Esophagus squamous epithelium (tissue), 5 donors: ENCODE data around the gene PREPL. TPM values are rescaled to one million over a fixed set of nuclear protein-coding genes. Genes with fewer than 3 reads are reported as not detected.
"Not testable (repeated sequence)": the region's sequence is repeated elsewhere in the genome, so short reads cannot be mapped to it uniquely, and the experiment has no call there.

ENCODE experiments used
- DNase-seq: peaks from one replicate; lab custom pipeline; 2025; lab: John Stamatoyannopoulos, UW
- H3K27ac ChIP-seq, 4 donors: fragments of 200-600 bp; sonication (generic); one replicate each; pipeline ENCODE4 v1.5.1; 2016 to 2019; ENCODE audit warnings: mild to moderate bottlenecking in 1 of 4
- H3K27me3 ChIP-seq, 4 donors: fragments of 200-600 bp; sonication (generic); 1 replicate in 3 of 4; 2 replicates in 1 of 4; pipeline versions ENCODE4 v1.5.1 to v1.6.0; 2017 to 2021; ENCODE audit warnings: antibody characterized with exemption in 1 of 4
- H3K36me3 ChIP-seq, 3 donors: fragments of 200-600 bp; sonication (generic); one replicate each; pipeline ENCODE4 v1.5.1; 2016 to 2019
- H3K4me1 ChIP-seq, 3 donors: fragments of 200-600 bp; sonication (generic); one replicate each; pipeline ENCODE4 v1.5.1; 2017 to 2019
- H3K4me3 ChIP-seq, 4 donors: fragments of 200-600 bp; sonication (generic); 1 replicate in 3 of 4; 2 replicates in 1 of 4; pipeline ENCODE4 v1.5.1; 2016 to 2019; ENCODE audit warnings: mild to moderate bottlenecking in 2 of 4, moderate library complexity in 1 of 4
- H3K9me3 ChIP-seq, 3 donors: fragments of 200-600 bp; sonication (generic); one replicate each; pipeline ENCODE4 v1.5.1; 2016 to 2019
- POLR2A ChIP-seq, 4 donors: fragments of 450-650 bp; IDR thresholded peaks; one replicate each; pipeline ENCODE4 v1.6.1; 2017; ENCODE audit warnings: antibody characterized with exemption in 4 of 4, mild to moderate bottlenecking in 4 of 4, moderate library complexity in 3 of 4
- WGBS, 2 donors: methylation state at CpG; one replicate each; pipeline ENCODE4 v1.1.5; 2018; 5-methylcytosine and 5-hydroxymethylcytosine counted together
- intact Hi-C: fragments of 100-400 bp; cut with DNase I; formaldehyde crosslinking; loops from one replicate; pipeline ENCODE4 v1.15.0; 2022
- total RNA-seq, 4 donors: library from RNA; depleted of rRNA; stranded (reverse); fragments of >200 nt; gene quantifications; one replicate each; pipeline ENCODE4 v1.1.0, GENCODE V29; 2016
- TF ChIP-seq, protein P1 (sequence below), 6 experiments: fragments of 450-650 bp in 4 of 6; fragments of 200-600 bp in 2 of 6; sonication (generic) in 2 of 6; IDR thresholded peaks; one replicate each; pipeline ENCODE4 v1.5.1; 2016 to 2019; ENCODE audit warnings: antibody characterized with exemption in 6 of 6, mild to moderate bottlenecking in 4 of 6, moderate library complexity in 4 of 6
- donor health status: DM: yes; HTN: yes; CAD: no.

Gene PREPL
- total RNA-seq, 4 donors from 2014 or later = 18.5 to 25.7 (median 23.2) TPM

DNA sequence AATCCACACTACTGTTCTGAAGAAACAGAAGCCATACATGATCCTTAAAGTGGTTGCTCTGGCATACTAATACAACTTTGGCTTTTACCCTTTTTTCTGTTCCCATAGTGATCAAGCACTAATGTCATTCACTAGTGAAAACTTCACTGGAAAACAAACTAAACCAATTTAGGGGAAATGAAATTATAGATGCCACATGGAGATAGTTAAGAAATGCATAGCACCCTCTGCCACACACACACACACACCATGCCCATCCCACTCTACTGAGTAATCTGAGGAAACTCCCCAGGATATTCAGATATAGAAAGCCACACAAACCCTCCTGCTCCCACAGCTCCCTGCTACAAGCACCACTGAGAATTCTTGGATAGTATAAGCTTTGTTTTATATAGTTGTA, 46.9 kb downstream of the PREPL start:
- no peak for DNase-seq
- Histone ChIP-seq H3K36me3 (peaks cover 0 to 73% (median 9%) of the 10 kb centered on the region in 3 donors), H3K4me3 (no peak overlapping the region), H3K27me3 (no peaks in the 10 kb centered on the region), H3K9me3 (peaks cover 4 to 36% (median 22%) of the 10 kb centered on the region in 3 donors), H3K27ac (no peak overlapping the region), H3K4me1 (no peaks in the 10 kb centered on the region)
- TF ChIP-seq, protein P1, sequence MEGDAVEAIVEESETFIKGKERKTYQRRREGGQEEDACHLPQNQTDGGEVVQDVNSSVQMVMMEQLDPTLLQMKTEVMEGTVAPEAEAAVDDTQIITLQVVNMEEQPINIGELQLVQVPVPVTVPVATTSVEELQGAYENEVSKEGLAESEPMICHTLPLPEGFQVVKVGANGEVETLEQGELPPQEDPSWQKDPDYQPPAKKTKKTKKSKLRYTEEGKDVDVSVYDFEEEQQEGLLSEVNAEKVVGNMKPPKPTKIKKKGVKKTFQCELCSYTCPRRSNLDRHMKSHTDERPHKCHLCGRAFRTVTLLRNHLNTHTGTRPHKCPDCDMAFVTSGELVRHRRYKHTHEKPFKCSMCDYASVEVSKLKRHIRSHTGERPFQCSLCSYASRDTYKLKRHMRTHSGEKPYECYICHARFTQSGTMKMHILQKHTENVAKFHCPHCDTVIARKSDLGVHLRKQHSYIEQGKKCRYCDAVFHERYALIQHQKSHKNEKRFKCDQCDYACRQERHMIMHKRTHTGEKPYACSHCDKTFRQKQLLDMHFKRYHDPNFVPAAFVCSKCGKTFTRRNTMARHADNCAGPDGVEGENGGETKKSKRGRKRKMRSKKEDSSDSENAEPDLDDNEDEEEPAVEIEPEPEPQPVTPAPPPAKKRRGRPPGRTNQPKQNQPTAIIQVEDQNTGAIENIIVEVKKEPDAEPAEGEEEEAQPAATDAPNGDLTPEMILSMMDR (IDR thresholded peaks at IDR 0.05) = no peak
- no peak for TF ChIP-seq POLR2A (IDR thresholded peaks at IDR 0.05)
- intact Hi-C loops = no loop called here

DNA sequence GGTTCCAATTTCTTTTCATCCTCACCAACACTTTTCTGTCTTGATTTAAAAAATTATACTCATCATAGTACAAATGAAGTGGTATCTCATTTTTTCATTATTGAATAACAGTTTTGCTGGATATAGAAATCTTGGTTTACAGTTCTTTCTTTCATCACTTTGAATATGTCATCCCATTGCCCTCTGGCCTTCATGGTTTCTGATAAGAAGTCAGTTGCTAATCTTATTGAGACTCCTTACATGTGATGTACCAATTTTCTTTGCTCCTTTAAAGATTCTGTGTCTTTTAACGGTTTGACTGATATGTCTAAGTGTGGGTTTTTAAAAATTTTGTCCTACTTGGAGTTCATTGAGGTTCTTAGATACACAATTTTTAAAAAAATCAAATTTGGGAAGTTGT, 51.0 kb downstream of the PREPL start:
- DNase-seq = no peak
- Histone ChIP-seq H3K4me1 (no peaks in the 10 kb centered on the region), H3K4me3 (no peak overlapping the region), H3K36me3 (peaks cover 0 to 38% (median 9%) of the 10 kb centered on the region in 3 donors), H3K9me3 (peaks cover 4 to 44% (median 22%) of the 10 kb centered on the region in 3 donors), H3K27me3 (no peaks in the 10 kb centered on the region), H3K27ac (no peak overlapping the region)
- no peak for TF ChIP-seq POLR2A (IDR thresholded peaks at IDR 0.05)
- TF ChIP-seq, protein P1 (IDR thresholded peaks at IDR 0.05) = no peak
- intact Hi-C loops = no loop called here
- 89 to 94% methylated on average over 1 of the region's 1 CpG for WGBS, 2 donors

DNA sequence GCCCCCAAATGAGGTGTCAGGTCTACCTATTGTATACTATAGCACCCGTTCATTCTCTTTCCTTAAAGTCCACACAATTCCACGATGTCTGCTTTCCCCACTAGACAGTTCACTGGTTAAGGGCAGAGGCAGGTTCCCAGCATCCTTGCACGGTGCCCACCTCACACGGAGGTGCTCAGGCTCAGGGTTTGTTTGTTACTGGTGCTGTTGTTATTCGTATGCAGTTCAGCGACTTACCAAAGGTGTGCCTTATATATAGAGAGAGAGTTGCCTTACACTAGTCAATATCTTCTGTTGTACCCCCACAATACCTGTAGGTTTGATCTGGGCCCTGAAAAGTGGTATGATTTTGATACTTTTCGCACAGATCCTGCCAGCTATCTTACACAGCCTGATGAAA, 55.4 kb downstream of the PREPL start:
- Histone ChIP-seq H3K4me1 (no peaks in the 10 kb centered on the region), H3K4me3 (no peak overlapping the region), H3K27me3 (no peaks in the 10 kb centered on the region), H3K9me3 (peaks cover 4 to 24% (median 13%) of the 10 kb centered on the region in 3 donors), H3K27ac (no peak overlapping the region), H3K36me3 (no peaks in the 10 kb centered on the region)
- DNase-seq = no peak
- intact Hi-C loops = no loop called here
- TF ChIP-seq POLR2A (IDR thresholded peaks at IDR 0.05) = no peak
- TF ChIP-seq, protein P1 (IDR thresholded peaks at IDR 0.05) = no peak
- 73 to 83% methylated on average over 7 of the region's 7 CpGs for WGBS, 2 donors

DNA sequence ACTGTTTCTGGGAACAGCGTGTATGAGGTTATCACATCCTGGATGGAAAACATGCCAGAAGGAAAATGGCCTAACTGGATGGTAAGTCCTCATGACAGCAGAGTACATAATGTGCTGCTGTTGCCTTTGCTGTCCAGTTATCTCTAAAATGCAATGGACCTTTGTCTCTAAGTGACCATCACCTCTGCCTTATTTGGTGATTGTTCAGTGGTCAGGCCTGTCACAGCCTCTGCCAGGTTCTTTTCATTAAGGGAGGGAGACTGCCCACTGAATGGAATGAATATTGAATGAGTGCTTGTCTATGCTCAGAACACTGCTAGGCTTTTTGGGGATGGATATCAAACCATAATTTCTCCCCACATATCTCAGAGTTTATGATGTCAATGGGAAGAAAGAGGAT, 57.0 kb downstream of the PREPL start:
- DNase-seq = no peak
- H3K27ac ChIP-seq = no peak overlapping the region
- H3K27me3 ChIP-seq = peaks cover 0 to 4% (median 0%) of the 10 kb centered on the region in 4 donors
- H3K4me3 ChIP-seq = no peak overlapping the region
- H3K36me3 ChIP-seq = no peaks in the 10 kb centered on the region
- WGBS, 2 donors = 88% methylated on average over 1 of the region's 1 CpG
- TF ChIP-seq, protein P1 (IDR thresholded peaks at IDR 0.05) = no peak
- TF ChIP-seq POLR2A (IDR thresholded peaks at IDR 0.05) = no peak
- H3K4me1 ChIP-seq = no peaks in the 10 kb centered on the region
- intact Hi-C loops = no loop called here
- H3K9me3 ChIP-seq = peaks cover 0 to 8% (median 0%) of the 10 kb centered on the region in 3 donors

DNA sequence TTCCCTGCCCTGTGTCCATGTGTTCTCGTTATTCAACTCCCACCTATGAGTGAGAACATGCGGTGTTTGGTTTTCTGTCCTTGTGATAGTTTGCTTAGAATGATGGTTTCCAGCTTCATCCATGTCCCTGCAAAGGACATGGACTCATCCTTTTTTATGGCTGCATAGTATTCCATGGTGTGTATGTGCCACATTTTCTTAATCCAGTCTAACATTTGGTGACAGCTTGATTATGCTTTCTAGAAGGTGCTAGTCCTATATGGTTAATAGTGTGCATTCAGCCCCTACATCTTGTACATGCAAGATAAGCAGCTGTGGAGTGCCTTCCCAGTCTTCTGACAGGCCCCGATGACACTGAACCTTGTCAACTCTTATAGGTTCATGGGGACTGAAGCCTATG, 57.5 kb downstream of the PREPL start:
- H3K9me3 ChIP-seq, H3K27me3 ChIP-seq, H3K4me3 ChIP-seq, H3K36me3 ChIP-seq, intact Hi-C loops, DNase-seq, H3K27ac ChIP-seq, H3K4me1 ChIP-seq: not testable (repeated sequence)
- WGBS, 2 donors = 96 to 98% methylated on average over 3 of the region's 3 CpGs

DNA sequence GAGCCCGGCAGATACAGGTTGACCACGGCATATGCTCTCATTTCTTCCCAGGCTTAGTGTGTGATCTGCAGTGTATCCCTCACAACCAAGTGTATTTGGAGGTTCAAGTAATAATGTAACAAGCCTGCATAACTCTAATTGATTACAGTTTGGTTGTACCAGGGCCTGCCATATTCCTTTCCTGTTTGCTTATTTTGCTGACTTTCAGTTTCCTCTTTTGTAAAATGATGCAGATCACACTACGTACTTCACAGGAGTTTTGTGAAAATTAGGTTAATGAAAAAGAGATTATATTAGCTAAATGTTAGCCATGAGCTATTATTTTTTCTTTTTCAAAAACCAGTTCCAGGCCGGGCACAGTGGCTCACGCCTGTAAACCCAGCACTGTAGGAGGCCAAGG, 60.2 kb downstream of the PREPL start:
- TF ChIP-seq, protein P1 (IDR thresholded peaks at IDR 0.05) = no peak
- no peak for TF ChIP-seq POLR2A (IDR thresholded peaks at IDR 0.05)
- H3K4me3 ChIP-seq = no peak overlapping the region
- no peak overlapping the region for H3K27ac ChIP-seq
- intact Hi-C loops = no loop called here
- DNase-seq = no peak
- 75 to 97% methylated on average over 4 to 5 of the region's 5 CpGs for WGBS, 2 donors
- no peaks in the 10 kb centered on the region for H3K4me1 ChIP-seq
- H3K36me3 ChIP-seq = no peaks in the 10 kb centered on the region
- H3K27me3 ChIP-seq = peaks cover 0 to 14% (median 0%) of the 10 kb centered on the region in 4 donors
- no peaks in the 10 kb centered on the region for H3K9me3 ChIP-seq
